ENCODE measurements around the gene ITPR1.

The ITPR1 gene

DNA sequence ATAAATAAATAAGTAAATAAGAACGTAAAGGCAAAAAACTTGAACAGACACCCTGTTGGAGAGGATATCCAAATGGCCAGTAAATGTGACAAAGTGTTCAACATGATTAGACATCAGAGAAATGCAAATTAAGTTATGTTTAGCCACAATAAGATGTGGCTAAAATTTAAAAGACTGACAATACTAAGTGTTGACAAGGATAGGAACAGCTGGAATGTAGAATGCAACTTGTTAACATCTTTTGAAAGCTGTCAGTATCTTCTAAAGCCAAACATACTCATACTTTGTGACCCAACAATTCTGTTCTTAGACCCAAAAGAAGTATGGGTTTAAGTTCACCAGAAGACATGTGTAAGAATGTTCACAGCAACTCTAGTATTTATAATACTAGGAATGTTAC, 197.1 kb downstream of the ITPR1 start:
- TF ChIP-seq, protein P1, sequence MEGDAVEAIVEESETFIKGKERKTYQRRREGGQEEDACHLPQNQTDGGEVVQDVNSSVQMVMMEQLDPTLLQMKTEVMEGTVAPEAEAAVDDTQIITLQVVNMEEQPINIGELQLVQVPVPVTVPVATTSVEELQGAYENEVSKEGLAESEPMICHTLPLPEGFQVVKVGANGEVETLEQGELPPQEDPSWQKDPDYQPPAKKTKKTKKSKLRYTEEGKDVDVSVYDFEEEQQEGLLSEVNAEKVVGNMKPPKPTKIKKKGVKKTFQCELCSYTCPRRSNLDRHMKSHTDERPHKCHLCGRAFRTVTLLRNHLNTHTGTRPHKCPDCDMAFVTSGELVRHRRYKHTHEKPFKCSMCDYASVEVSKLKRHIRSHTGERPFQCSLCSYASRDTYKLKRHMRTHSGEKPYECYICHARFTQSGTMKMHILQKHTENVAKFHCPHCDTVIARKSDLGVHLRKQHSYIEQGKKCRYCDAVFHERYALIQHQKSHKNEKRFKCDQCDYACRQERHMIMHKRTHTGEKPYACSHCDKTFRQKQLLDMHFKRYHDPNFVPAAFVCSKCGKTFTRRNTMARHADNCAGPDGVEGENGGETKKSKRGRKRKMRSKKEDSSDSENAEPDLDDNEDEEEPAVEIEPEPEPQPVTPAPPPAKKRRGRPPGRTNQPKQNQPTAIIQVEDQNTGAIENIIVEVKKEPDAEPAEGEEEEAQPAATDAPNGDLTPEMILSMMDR (conservative IDR thresholded peaks at IDR 0.05; ENCODE audit: low read depth) = no peak
- ChIA-PET CTCF (no interaction called here), POLR2A (ENCODE audit: low non-redundant PET) (no interaction called here)

GRCh38 chr3:4693620-4694019, 200.5 kb downstream of the ITPR1 start:
- no peak overlapping the region for H3K27ac ChIP-seq
- POLR2A ChIA-PET (ENCODE audit: low non-redundant PET) = no interaction called here
- no peak for DNase-seq (ENCODE audit: low spot score)
- TF ChIP-seq, protein P1 (conservative IDR thresholded peaks at IDR 0.05; ENCODE audit: low read depth) = no peak
- CTCF ChIA-PET = no interaction called here

More for the DNA sequence above, 197.1 kb downstream of the ITPR1 start:
- DNase-seq (ENCODE audit: low spot score) = no peak
- H3K27ac ChIP-seq = no peak overlapping the region

GRCh38 chr3:4695846-4696245, 202.7 kb downstream of the ITPR1 start:
- TF ChIP-seq, protein P1 (conservative IDR thresholded peaks at IDR 0.05; ENCODE audit: low read depth) = no peak
- ChIA-PET CTCF (no interaction called here), POLR2A (ENCODE audit: low non-redundant PET) (no interaction called here)
- no peak for DNase-seq (ENCODE audit: low spot score)
- no peak overlapping the region for H3K27ac ChIP-seq

DNA sequence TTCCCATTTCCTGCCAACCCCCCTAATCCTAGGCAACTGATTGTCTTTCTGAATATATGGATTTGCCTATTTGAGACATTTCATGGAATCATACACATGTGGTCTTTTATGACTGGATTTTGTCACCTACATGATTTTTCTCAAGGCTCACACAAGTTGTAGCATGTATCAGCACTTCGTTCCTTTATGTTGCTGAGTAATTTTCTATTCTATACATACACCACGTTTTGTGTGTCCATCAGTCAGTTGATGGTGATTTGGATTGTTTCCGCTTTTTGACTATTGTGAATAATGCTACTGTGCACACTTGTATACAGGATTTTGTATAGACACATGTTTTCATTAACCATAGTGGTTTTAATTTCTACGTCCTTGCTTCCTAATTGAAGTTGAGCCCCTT, 203.1 kb downstream of the ITPR1 start:
- TF ChIP-seq, protein P1 (conservative IDR thresholded peaks at IDR 0.05; ENCODE audit: low read depth) = no peak
- ChIA-PET CTCF (no interaction called here), POLR2A (ENCODE audit: low non-redundant PET) (no interaction called here)

GRCh38 chr3:4698125-4698821, 205.1 kb downstream of the ITPR1 start:
- ChIA-PET POLR2A (ENCODE audit: low non-redundant PET) (no interaction called here), CTCF (no interaction called here)
- H3K27ac ChIP-seq = no peak overlapping the region
- DNase-seq (ENCODE audit: low spot score) = no peak
- TF ChIP-seq, protein P1 (conservative IDR thresholded peaks at IDR 0.05; ENCODE audit: low read depth) = no peak

More for the DNA sequence above, 203.1 kb downstream of the ITPR1 start:
- no peak overlapping the region for H3K27ac ChIP-seq
- DNase-seq (ENCODE audit: low spot score) = no peak

DNA sequence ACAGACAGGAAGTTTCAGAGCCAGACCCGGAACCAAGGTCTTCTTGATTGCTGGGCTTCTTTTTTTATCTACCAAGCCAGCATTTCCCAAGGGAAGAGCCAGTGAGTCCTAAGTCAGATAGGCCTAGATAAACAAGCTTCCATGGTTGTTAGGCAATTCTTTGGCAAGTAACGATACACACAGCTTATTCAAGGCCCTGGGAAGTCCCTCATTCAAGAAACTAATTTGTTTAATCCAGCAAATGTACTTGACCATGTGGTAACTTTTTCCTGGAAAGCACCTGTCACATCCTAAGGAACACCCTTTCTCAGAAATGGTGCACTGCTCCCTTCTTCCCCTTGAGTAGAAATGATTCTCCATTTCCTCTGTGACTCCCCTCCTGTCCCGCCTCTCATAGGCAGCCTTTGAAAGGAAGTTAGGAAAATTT, 209.9 kb downstream of the ITPR1 start:
- TF ChIP-seq, protein P1 (conservative IDR thresholded peaks at IDR 0.05; ENCODE audit: low read depth) = no peak
- no peak overlapping the region for H3K27ac ChIP-seq
- no peak for DNase-seq (ENCODE audit: low spot score)
- ChIA-PET CTCF (no interaction called here), POLR2A (ENCODE audit: low non-redundant PET) (no interaction called here)
